Measurements from ENCODE around the gene ANKRD65. TPM values are rescaled to one million over a fixed set of nuclear protein-coding genes. Genes with fewer than 3 reads are reported as not detected.

Gene ANKRD65
- total RNA-seq, 1 experiment from 2014 or later: 14.7 TPM

- no peak for DNase-seq
- Histone ChIP-seq H3F3A (ENCODE audit: insufficient read depth, low read depth) (peaks cover 15% of the 10 kb centered on the region; the same call in 1 of the 2 replicates), H3K36me3 (ENCODE audit: low read depth) (no peaks in the 10 kb centered on the region), H3K4me3 (no peak overlapping the region), H3K4me1 (replicated peaks; ENCODE audit: insufficient read depth) (peaks cover 37% of the 10 kb centered on the region), H2AFZ (no peak overlapping the region), H3K27ac (no peak overlapping the region), H4K20me1 (ENCODE audit: insufficient read depth) (no peaks in the 10 kb centered on the region), H3K9me2 (ENCODE audit: insufficient read depth) (no peaks in the 10 kb centered on the region), H3K27me3 (ENCODE audit: insufficient read depth, low read depth) (no peaks in the 10 kb centered on the region), H3K4me2 (peak overlapping the region; percentile 85; the same call in 1 of the 2 replicates), H3K9me3 (ENCODE audit: insufficient read depth, low read depth) (no peaks in the 10 kb centered on the region), H3K79me2 (ENCODE audit: low read depth) (peaks cover 5% of the 10 kb centered on the region; the same call in 1 of the 2 replicates)
- POLR2A ChIA-PET (ENCODE audit: unreplicated experiment): interaction anchor here (0.6 kb wide), 1 partner anchor 77 kb away, joined by 4 read pairs; no protein-coding TSS in a partner anchor
- no peak for TF ChIP-seq CTCF (conservative IDR thresholded peaks at IDR 0.05)
- no peak for TF ChIP-seq EZH2 (IDR thresholded peaks at IDR 0.05; ENCODE audit: low read depth)
- BruUV-seq (replicated peaks): no TSS peak
- intact Hi-C loops (cut with micrococcal nuclease; ENCODE audit: unreplicated experiment): loop anchor here (10.0 kb wide), 1 partner anchor 92 kb away; the partner anchor contains the start of gene DVL1
- CTCF ChIA-PET: no interaction called here
Observed at GRCh38 chr1:1437033-1437903, 16.2 kb upstream of the ANKRD65 start.

GRCh38 chr1:1436630-1437032 is 15.6 kb upstream of the ANKRD65 start:
- Histone ChIP-seq H3K9me3 (ENCODE audit: insufficient read depth, low read depth) (no peaks in the 10 kb centered on the region), H3F3A (ENCODE audit: insufficient read depth, low read depth) (peaks cover 22% of the 10 kb centered on the region; the same call in 1 of the 2 replicates), H3K4me1 (replicated peaks; ENCODE audit: insufficient read depth) (peaks cover 44% of the 10 kb centered on the region), H2AFZ (no peak overlapping the region), H3K27ac (no peak overlapping the region), H3K36me3 (ENCODE audit: low read depth) (no peaks in the 10 kb centered on the region), H3K4me2 (peak overlapping the region; percentile 85), H4K20me1 (ENCODE audit: insufficient read depth) (no peaks in the 10 kb centered on the region), H3K9me2 (ENCODE audit: insufficient read depth) (no peaks in the 10 kb centered on the region), H3K79me2 (ENCODE audit: low read depth) (peaks cover 5% of the 10 kb centered on the region; the same call in 1 of the 2 replicates), H3K4me3 (peak overlapping the region; percentile 69; the same call in 1 of the 2 replicates), H3K27me3 (ENCODE audit: insufficient read depth, low read depth) (no peaks in the 10 kb centered on the region)
- ChIA-PET CTCF (no interaction called here), POLR2A (ENCODE audit: unreplicated experiment) (no interaction called here)
- BruUV-seq (replicated peaks): no TSS peak
- TF ChIP-seq EZH2 (IDR thresholded peaks at IDR 0.05; ENCODE audit: low read depth) (no peak), CTCF (conservative IDR thresholded peaks at IDR 0.05) (no peak)
- no peak for DNase-seq
- intact Hi-C loops (cut with micrococcal nuclease; ENCODE audit: unreplicated experiment): loop anchor here (10.0 kb wide), 1 partner anchor 92 kb away; the partner anchor contains the start of gene DVL1

GRCh38 chr1:1435911-1436629 is 15.0 kb upstream of the ANKRD65 start:
- TF ChIP-seq CTCF (conservative IDR thresholded peaks at IDR 0.05): no peak
- Histone ChIP-seq H3K4me2 (peak overlapping the region; percentile 85), H3K36me3 (ENCODE audit: low read depth) (no peaks in the 10 kb centered on the region), H4K20me1 (ENCODE audit: insufficient read depth) (no peaks in the 10 kb centered on the region), H3K9me2 (ENCODE audit: insufficient read depth) (no peaks in the 10 kb centered on the region), H3K27me3 (ENCODE audit: insufficient read depth, low read depth) (no peaks in the 10 kb centered on the region), H2AFZ (no peak overlapping the region), H3K27ac (no peak overlapping the region), H3K4me1 (replicated peaks; ENCODE audit: insufficient read depth) (peaks cover 49% of the 10 kb centered on the region), H3K4me3 (peak overlapping the region; percentile 69), H3K9me3 (ENCODE audit: insufficient read depth, low read depth) (no peaks in the 10 kb centered on the region), H3F3A (ENCODE audit: insufficient read depth, low read depth) (peaks cover 25% of the 10 kb centered on the region; the same call in 1 of the 2 replicates), H3K79me2 (ENCODE audit: low read depth) (peaks cover 5% of the 10 kb centered on the region; the same call in 1 of the 2 replicates)
- ChIA-PET POLR2A (ENCODE audit: unreplicated experiment) (interaction anchor here (0.6 kb wide), 1 partner anchor 16 kb away, joined by 4 read pairs; no protein-coding TSS in a partner anchor), CTCF (no interaction called here)
- DNase-seq: no peak
- no TSS peak for BruUV-seq (replicated peaks)
- intact Hi-C loops (cut with micrococcal nuclease; ENCODE audit: unreplicated experiment): loop anchor here (10.0 kb wide), 1 partner anchor 91 kb away; the partner anchor contains the start of gene DVL1

All from PC-9 (cell line).